ENCODE measurements around the gene MEAK7.
A peak's percentile ranks its signal among the peaks of the same experiment; 100 is the strongest.

The MEAK7 gene

GRCh38 chr16:84540194-84540593, 35.7 kb upstream of the MEAK7 start:
- no peak for TF ChIP-seq CTCF (conservative IDR thresholded peaks at IDR 0.05; ENCODE audit: low read length)
- H3K4me3 ChIP-seq (ENCODE audit: low read length), result no peak overlapping the region
- no peak for DNase-seq (ENCODE audit: low read depth)

- DNase-seq (ENCODE audit: low read depth), result no peak
- TF ChIP-seq CTCF (conservative IDR thresholded peaks at IDR 0.05; ENCODE audit: low read length), result no peak
- no peak overlapping the region for H3K4me3 ChIP-seq (ENCODE audit: low read length)
Observed at GRCh38 chr16:84538222-84538840, 33.9 kb upstream of the MEAK7 start.

GRCh38 chr16:84537491-84538151, 33.2 kb upstream of the MEAK7 start:
- DNase-seq (ENCODE audit: low read depth), result no peak
- H3K4me3 ChIP-seq (ENCODE audit: low read length), result no peak overlapping the region
- TF ChIP-seq CTCF (conservative IDR thresholded peaks at IDR 0.05; ENCODE audit: low read length), result no peak

GRCh38 chr16:84535851-84536250, 31.4 kb upstream of the MEAK7 start:
- DNase-seq (ENCODE audit: low read depth), result no peak
- no peak for TF ChIP-seq CTCF (conservative IDR thresholded peaks at IDR 0.05; ENCODE audit: low read length)
- H3K4me3 ChIP-seq (ENCODE audit: low read length), result no peak overlapping the region

- no peak for DNase-seq (ENCODE audit: low read depth)
- no peak overlapping the region for H3K4me3 ChIP-seq (ENCODE audit: low read length)
- no peak for TF ChIP-seq CTCF (conservative IDR thresholded peaks at IDR 0.05; ENCODE audit: low read length)
Observed at GRCh38 chr16:84535408-84535807, 30.9 kb upstream of the MEAK7 start.

GRCh38 chr16:84534815-84535214, 30.4 kb upstream of the MEAK7 start:
- no peak for DNase-seq (ENCODE audit: low read depth)
- H3K4me3 ChIP-seq (ENCODE audit: low read length), result no peak overlapping the region
- no peak for TF ChIP-seq CTCF (conservative IDR thresholded peaks at IDR 0.05; ENCODE audit: low read length)

GRCh38 chr16:84532855-84533486, 28.5 kb upstream of the MEAK7 start:
- peak; percentile 20 for DNase-seq (ENCODE audit: low read depth)
- no peak overlapping the region for H3K4me3 ChIP-seq (ENCODE audit: low read length)
- TF ChIP-seq CTCF (conservative IDR thresholded peaks at IDR 0.05; ENCODE audit: low read length), result no peak

Data from AG10803 (cell line).